HG03439 (cell line): ENCODE results near the gene FXR1.
"Not testable (repeated sequence)": the region's sequence is repeated elsewhere in the genome, so short reads cannot be mapped to it uniquely, and the experiment has no call there.

Experiments
- ATAC-seq: cut with Tn5 transposase; IDR thresholded peaks from one replicate; pipeline ENCODE4 v1.9.1; 2021; ENCODE audit warnings: mild to moderate bottlenecking, moderate library complexity; ENCODE audit not compliant: unreplicated experiment

FXR1 gene

DNA sequence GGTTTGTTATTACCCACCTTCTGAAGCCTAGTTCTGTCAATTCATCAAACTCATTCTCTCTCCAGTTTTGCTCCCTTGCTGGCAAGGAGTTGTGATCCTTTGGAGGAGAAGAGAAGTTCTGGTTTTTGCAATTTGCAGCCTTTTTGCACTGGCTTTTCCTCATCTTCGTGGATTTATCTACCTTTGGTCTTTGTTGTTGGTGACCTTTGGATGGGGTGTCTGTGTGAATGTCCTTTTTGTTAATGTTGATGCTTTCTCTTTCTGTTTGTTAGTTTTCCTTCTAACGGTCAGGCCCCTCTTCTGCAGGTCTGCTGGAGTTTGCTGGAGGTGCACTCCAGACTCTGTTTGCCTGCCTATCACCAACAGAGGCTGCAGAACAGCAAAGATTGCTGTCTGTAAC is 91.0 kb downstream of the FXR1 start:
- not testable (repeated sequence) for ATAC-seq

DNA sequence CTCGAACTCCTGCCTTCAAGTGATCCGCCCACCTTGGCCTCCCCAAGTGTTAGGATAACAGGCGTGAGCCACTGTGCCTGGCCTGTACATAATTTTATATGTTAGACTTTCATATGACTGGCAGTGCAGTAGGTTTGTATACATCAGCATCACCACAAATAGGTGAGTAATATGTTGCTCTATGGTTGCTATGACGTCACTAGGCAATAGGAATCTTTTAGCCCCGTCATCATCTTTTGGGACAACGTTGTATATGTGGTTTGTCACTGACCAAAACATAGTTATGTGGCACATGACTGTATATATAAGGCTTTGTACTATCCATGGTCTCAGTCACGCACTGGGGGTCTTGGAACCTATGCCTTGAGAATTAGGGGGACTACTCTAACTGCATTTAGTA is 94.1 kb downstream of the FXR1 start:
- no peak for ATAC-seq

DNA sequence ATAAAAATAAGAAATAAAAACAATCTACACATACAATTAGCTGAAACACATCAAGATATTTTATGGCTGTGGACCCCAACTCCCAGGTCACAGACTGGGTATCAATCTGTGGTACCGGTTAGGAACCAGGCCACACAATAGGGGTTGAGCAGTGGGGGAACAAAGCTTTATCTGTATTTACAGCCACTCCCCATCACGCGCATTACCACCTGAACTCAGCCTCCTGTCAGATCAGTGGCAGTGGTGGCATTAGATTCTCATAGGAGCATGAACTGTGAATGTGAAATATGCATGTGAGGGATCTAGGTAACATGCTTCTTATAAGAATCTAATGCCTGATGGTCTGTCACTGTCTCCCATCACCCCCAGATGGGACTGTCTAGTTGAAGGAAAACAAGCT is 94.8 kb downstream of the FXR1 start:
- no peak for ATAC-seq

DNA sequence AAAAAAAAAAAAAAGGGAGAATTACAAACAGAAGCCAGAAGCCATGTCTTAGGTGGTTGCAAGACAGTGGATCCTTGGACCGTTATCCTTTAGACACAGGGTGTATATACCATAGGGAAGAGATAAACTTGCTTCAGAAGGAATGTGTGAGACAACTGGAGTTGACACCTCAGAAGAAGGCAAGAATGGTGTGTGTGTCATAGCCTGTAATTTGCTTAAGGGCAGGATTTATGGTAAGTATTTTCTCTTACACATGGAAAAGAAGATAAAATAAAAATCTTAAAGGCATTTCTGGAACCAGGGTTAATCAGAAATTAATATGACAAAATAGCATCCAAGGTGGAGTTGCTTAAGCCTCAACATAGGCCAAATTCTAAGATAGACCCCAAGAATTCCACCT is 96.3 kb downstream of the FXR1 start:
- ATAC-seq, result no peak

DNA sequence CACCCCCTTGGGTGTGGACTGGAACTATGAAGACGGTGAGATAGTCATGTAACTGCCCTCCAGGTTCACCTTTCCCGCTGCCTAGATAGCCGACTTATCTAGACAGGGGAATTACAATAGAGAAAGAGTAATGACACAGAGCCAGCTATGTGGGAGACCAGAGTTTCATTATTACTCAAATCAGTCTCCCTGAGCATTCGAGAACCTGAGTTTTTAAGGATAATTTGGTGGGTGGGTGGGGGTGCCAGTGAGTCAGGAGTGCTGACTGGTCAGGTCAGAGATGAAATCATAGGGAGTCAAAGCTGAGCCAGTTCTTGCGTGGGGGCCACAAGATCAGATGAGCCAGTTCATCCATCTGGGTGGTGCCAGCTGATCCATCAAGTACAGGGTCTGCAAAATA is 96.8 kb downstream of the FXR1 start:
- ATAC-seq, result no peak

DNA sequence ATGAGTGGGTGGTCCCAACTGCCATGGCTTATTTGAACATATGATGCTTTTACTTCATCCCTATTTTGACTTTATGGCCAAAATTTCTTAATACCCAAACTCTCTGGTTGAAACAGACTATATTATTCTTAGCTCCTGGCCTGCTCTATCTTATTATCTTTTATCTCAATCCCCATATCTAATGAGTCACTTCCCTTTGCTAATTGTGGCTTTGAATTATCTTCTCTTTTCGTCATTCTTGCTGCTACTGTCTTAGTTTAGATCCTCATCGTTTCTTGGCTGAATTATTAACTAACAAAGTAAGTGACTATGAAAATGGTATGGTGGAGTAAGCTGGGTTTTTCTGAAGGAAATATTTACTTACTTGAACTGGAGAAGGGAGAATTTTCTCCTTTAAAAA is 105.2 kb downstream of the FXR1 start:
- ATAC-seq, result no peak

DNA sequence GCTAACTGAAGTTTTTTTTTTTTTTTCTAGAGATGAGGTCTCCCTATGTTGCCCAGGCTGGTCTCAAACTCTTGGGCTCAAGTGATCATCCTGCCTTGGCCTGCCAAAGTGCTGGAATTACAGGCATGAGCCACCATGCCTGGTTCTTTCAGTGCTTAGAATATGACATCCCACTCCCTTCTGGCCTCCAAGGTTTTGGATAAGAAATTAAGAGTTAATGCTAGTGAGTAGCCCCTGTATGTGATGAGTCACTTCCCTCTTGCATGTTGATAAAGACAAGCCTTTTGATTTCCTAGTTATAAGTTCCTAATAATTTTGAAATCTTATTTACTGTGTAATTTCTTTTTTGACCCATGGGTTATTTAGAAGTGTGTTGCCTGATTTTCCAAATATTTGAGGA is 112.7 kb downstream of the FXR1 start:
- ATAC-seq, result no peak

DNA sequence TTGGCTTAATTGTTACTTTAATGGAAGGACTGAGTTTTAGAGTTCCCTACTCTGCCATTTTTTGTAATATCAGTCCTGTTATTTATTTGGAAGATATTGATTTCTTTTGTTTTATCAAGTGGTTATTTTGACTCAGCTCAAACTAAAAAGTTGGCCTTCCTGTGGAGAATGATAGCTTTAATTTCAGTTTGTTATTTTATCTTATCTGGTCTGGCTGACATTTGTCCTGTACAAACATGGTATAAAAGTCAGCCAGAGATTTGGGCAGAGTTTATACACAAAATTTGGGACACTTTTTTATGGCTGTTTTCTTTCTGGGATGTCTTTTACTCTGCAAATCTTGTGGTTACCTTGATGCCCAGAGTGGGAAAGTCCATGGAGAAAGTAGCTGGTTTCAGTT is 118.5 kb downstream of the FXR1 start:
- no peak for ATAC-seq
